ENCODE measurements around the gene RXRB.

DNA sequence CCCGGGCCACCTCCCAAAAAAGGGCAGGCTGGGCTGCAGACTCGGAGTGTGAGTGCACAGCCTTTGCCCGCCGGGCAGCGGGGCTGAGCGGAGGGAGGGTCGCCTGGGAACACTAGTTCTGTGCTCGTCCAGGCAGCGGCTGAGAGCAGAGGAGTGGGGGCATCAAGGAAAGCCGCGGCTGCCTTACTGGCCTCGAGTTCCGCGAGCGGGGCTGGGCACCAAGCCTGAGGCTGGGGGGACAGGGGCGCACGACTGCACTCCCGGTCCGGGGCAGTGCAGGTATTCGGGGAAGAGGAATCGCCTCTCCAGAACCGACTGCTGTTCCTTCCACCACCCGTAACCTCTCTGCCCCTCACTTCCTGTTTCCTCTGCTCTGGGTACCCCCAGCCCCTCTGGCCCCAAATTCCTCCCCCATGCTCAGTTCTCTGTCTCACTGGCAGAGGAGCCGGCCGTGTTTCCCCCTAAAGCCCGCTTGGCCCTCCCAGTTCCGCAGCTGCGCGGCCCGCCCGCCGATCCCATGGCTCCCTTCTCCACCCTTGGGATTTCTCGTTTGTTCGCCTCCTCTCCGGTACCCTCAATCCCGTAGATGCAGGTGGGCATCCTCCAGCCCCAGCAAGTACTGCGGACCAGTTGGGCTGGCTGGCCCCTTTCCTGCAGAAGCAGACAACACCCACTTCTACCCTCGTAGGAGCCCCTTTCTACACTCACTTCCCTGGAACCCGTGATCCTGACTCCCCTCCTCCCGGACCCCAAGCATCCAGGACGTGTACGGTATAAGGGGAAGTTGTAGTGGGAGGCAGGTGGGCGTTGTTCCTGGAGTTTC is 12.9 kb upstream of the RXRB start:
- TF ChIP-seq, protein P1, sequence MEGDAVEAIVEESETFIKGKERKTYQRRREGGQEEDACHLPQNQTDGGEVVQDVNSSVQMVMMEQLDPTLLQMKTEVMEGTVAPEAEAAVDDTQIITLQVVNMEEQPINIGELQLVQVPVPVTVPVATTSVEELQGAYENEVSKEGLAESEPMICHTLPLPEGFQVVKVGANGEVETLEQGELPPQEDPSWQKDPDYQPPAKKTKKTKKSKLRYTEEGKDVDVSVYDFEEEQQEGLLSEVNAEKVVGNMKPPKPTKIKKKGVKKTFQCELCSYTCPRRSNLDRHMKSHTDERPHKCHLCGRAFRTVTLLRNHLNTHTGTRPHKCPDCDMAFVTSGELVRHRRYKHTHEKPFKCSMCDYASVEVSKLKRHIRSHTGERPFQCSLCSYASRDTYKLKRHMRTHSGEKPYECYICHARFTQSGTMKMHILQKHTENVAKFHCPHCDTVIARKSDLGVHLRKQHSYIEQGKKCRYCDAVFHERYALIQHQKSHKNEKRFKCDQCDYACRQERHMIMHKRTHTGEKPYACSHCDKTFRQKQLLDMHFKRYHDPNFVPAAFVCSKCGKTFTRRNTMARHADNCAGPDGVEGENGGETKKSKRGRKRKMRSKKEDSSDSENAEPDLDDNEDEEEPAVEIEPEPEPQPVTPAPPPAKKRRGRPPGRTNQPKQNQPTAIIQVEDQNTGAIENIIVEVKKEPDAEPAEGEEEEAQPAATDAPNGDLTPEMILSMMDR (IDR thresholded peaks at IDR 0.05): no peak
- TF ChIP-seq POLR2A (IDR thresholded peaks at IDR 0.05) (no peak), POLR2AphosphoS5 (IDR thresholded peaks at IDR 0.05; ENCODE audit: insufficient read depth in 1 of 2, low read depth in 1 of 2) (peak in 1 of 2 donors; percentile 48)
